CD4-positive, alpha-beta T cell treated with Interleukin-10 for 1 hour (primary cell): ENCODE results near the gene RFC4.

ENCODE experiments used
- DNase-seq: peaks from one replicate; pipeline ENCODE4 v3.0.0-alpha.2; 2020

Gene RFC4

GRCh38 chr3:186742618-186743380 lies 63.5 kb downstream of the RFC4 start:
- DNase-seq, result no peak
